ENCODE measurements around the gene CHMP3.

The CHMP3 gene

DNA sequence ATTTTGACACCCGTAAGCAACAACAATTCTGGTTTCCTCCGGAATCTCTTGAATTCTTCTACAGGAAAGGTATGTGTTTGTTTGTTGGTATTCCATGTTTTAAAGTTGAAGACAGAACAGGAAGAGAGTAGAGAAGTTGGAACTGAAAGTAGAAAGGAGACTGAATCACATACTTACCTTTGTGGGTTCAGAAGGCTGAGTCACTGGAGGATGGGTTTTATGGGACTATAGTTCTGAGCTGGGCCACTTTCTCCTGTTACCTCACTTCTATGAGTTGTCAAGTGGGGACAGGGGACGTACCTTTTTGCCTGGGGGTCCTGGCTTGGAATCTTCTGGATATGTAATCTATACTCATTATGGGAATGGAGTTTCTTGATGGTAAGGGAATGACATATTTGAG, 81.2 kb downstream of the CHMP3 start:
- Histone ChIP-seq H3K4me3 (ENCODE audit: low read length in 2 of 2) (no peak overlapping the region), H3K9ac (ENCODE audit: low read depth, low read length, poor library complexity) (no peak overlapping the region), H2AK5ac (ENCODE audit: low read depth, low read length) (no peak overlapping the region), H3K27me3 (ENCODE audit: control insufficient read depth in 3 of 3, insufficient read depth in 3 of 3, low read depth in 1 of 3, low read length in 3 of 3) (no peaks in the 10 kb centered on the region), H3K4me2 (ENCODE audit: insufficient read depth, low read length, poor library complexity, severe bottlenecking) (no peak overlapping the region), H3K36me3 (replicated peaks in 1 of 2; ENCODE audit: control insufficient read depth in 2 of 2, insufficient read depth in 2 of 2, low read length in 2 of 2) (peaks cover 38 to 100% of the 10 kb centered on the region in 2 donors), H3K27ac (replicated peaks; ENCODE audit: low read length) (no peak overlapping the region), H2BK12ac (ENCODE audit: low read length) (no peak overlapping the region), H3K4me1 (ENCODE audit: control insufficient read depth in 2 of 2, insufficient read depth in 1 of 2, low read depth in 1 of 2, low read length in 2 of 2) (no peaks in the 10 kb centered on the region), H3K23ac (ENCODE audit: low read depth, low read length, poor library complexity) (no peak overlapping the region), H3K14ac (ENCODE audit: low read length) (no peak overlapping the region), H2BK120ac (ENCODE audit: low read depth, low read length) (no peak overlapping the region), H3K9me3 (replicated peaks in 1 of 2; ENCODE audit: control insufficient read depth in 2 of 2, insufficient read depth in 1 of 2, low read depth in 1 of 2, low read length in 2 of 2) (no peaks in the 10 kb centered on the region), H2BK15ac (ENCODE audit: low read length) (no peak overlapping the region), H3K18ac (ENCODE audit: low read length) (no peak overlapping the region), H2AFZ (ENCODE audit: low read length) (no peak overlapping the region), H3K4ac (ENCODE audit: low read length) (no peak overlapping the region), H4K91ac (ENCODE audit: low read depth, low read length, poor library complexity) (no peak overlapping the region), H3K79me1 (ENCODE audit: low read depth, low read length) (no peaks in the 10 kb centered on the region), H2BK5ac (ENCODE audit: low read length) (no peak overlapping the region), H4K8ac (ENCODE audit: low read depth, low read length) (no peak overlapping the region)
- DNase-seq (ENCODE audit: low spot score), result no peak
- no CpG with 5 or more reads among the region's 3 CpGs for WGBS, 2 donors (ENCODE audit: extremely low coverage in 2 of 2, insufficient read length in 2 of 2, insufficient replicate concordance in 1 of 2)

DNA sequence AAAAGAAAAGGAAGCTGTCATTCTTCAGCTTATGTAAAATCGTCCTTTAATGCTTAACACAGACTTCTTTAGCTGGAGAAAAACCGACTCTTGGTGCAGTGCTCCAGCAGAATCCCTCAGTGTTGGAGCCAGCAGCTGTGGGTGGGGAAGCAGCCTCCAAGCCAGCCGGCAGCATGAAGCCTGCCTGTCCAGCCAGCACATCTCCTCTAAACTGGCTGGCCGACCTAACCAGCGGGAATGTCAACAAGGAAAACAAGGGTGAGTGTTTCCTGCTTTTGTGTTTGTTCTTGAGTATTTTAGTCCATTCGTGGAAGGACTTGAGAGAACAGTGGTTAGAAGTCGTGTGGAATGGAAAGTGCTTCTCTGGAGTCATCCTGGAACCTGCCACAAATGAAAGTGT, 83.1 kb downstream of the CHMP3 start:
- H2BK120ac ChIP-seq (ENCODE audit: low read depth, low read length), result no peak overlapping the region
- no peak for DNase-seq (ENCODE audit: low spot score)
- no peak overlapping the region for H4K8ac ChIP-seq (ENCODE audit: low read depth, low read length)
- H3K36me3 ChIP-seq (replicated peaks in 1 of 2; ENCODE audit: control insufficient read depth in 2 of 2, insufficient read depth in 2 of 2, low read length in 2 of 2), result peaks cover 34 to 100% of the 10 kb centered on the region in 2 donors
- no peak overlapping the region for H3K18ac ChIP-seq (ENCODE audit: low read length)
- H3K23ac ChIP-seq (ENCODE audit: low read depth, low read length, poor library complexity), result no peak overlapping the region
- WGBS, 2 donors (ENCODE audit: extremely low coverage in 2 of 2, insufficient read length in 2 of 2, insufficient replicate concordance in 1 of 2), result no CpG with 5 or more reads among the region's 7 CpGs
- H3K9ac ChIP-seq (ENCODE audit: low read depth, low read length, poor library complexity), result no peak overlapping the region
- H2BK5ac ChIP-seq (ENCODE audit: low read length), result no peak overlapping the region
- no peak overlapping the region for H3K4me3 ChIP-seq (ENCODE audit: low read length in 2 of 2)
- H3K4ac ChIP-seq (ENCODE audit: low read length), result no peak overlapping the region
- no peak overlapping the region for H3K14ac ChIP-seq (ENCODE audit: low read length)
- H2BK15ac ChIP-seq (ENCODE audit: low read length), result no peak overlapping the region
- no peak overlapping the region for H2AFZ ChIP-seq (ENCODE audit: low read length)
- H3K27ac ChIP-seq (replicated peaks; ENCODE audit: low read length), result no peak overlapping the region
- H3K4me2 ChIP-seq (ENCODE audit: insufficient read depth, low read length, poor library complexity, severe bottlenecking), result no peak overlapping the region
- H4K91ac ChIP-seq (ENCODE audit: low read depth, low read length, poor library complexity), result no peak overlapping the region
- no peaks in the 10 kb centered on the region for H3K27me3 ChIP-seq (ENCODE audit: control insufficient read depth in 3 of 3, insufficient read depth in 3 of 3, low read depth in 1 of 3, low read length in 3 of 3)
- no peak overlapping the region for H2AK5ac ChIP-seq (ENCODE audit: low read depth, low read length)
- no peak overlapping the region for H2BK12ac ChIP-seq (ENCODE audit: low read length)
- no peaks in the 10 kb centered on the region for H3K4me1 ChIP-seq (ENCODE audit: control insufficient read depth in 2 of 2, insufficient read depth in 1 of 2, low read depth in 1 of 2, low read length in 2 of 2)
- H3K79me1 ChIP-seq (ENCODE audit: low read depth, low read length), result no peaks in the 10 kb centered on the region
- H3K9me3 ChIP-seq (replicated peaks in 1 of 2; ENCODE audit: control insufficient read depth in 2 of 2, insufficient read depth in 1 of 2, low read depth in 1 of 2, low read length in 2 of 2), result no peaks in the 10 kb centered on the region

DNA sequence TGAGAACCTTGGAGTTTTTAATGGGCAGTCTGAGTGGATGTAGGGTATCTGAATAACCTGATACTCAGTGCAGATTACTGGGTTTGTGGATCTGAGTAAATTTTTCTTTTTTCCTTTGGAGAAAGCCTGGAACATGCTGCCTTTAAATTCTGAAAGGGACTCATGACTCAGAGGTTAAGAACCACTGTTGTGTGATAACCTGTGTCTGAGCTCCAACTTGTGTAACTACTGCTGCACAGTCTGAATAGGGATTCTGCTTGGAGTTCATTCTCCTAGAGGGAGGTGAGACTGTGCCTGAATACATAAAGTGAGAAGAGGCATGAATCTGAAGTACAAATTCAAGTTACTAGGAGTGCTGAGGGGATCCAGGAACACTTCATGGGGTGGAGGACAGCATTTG, 85.9 kb downstream of the CHMP3 start:
- Histone ChIP-seq H3K18ac (ENCODE audit: low read length) (no peak overlapping the region), H2BK5ac (ENCODE audit: low read length) (no peak overlapping the region), H3K14ac (ENCODE audit: low read length) (no peak overlapping the region), H3K23ac (ENCODE audit: low read depth, low read length, poor library complexity) (no peak overlapping the region), H3K27me3 (ENCODE audit: control insufficient read depth in 3 of 3, insufficient read depth in 3 of 3, low read depth in 1 of 3, low read length in 3 of 3) (no peaks in the 10 kb centered on the region), H3K4me2 (ENCODE audit: insufficient read depth, low read length, poor library complexity, severe bottlenecking) (no peak overlapping the region), H2BK15ac (ENCODE audit: low read length) (no peak overlapping the region), H2AK5ac (ENCODE audit: low read depth, low read length) (no peak overlapping the region), H3K27ac (replicated peaks; ENCODE audit: low read length) (no peak overlapping the region), H3K36me3 (replicated peaks in 1 of 2; ENCODE audit: control insufficient read depth in 2 of 2, insufficient read depth in 2 of 2, low read length in 2 of 2) (peaks cover 21 to 99% of the 10 kb centered on the region in 2 donors), H2BK120ac (ENCODE audit: low read depth, low read length) (no peak overlapping the region), H4K8ac (ENCODE audit: low read depth, low read length) (no peak overlapping the region), H2BK12ac (ENCODE audit: low read length) (no peak overlapping the region), H3K9ac (ENCODE audit: low read depth, low read length, poor library complexity) (no peak overlapping the region), H3K4me1 (ENCODE audit: control insufficient read depth in 2 of 2, insufficient read depth in 1 of 2, low read depth in 1 of 2, low read length in 2 of 2) (no peaks in the 10 kb centered on the region), H3K9me3 (replicated peaks in 1 of 2; ENCODE audit: control insufficient read depth in 2 of 2, insufficient read depth in 1 of 2, low read depth in 1 of 2, low read length in 2 of 2) (no peaks in the 10 kb centered on the region), H3K4ac (ENCODE audit: low read length) (no peak overlapping the region), H3K4me3 (ENCODE audit: low read length in 2 of 2) (no peak overlapping the region), H2AFZ (ENCODE audit: low read length) (no peak overlapping the region), H3K79me1 (ENCODE audit: low read depth, low read length) (no peaks in the 10 kb centered on the region), H4K91ac (ENCODE audit: low read depth, low read length, poor library complexity) (no peak overlapping the region)
- no peak for DNase-seq (ENCODE audit: low spot score)

GRCh38 chr2:86476918-86477317, 86.3 kb downstream of the CHMP3 start:
- H3K23ac ChIP-seq (ENCODE audit: low read depth, low read length, poor library complexity), result no peak overlapping the region
- no peak overlapping the region for H4K91ac ChIP-seq (ENCODE audit: low read depth, low read length, poor library complexity)
- H2BK15ac ChIP-seq (ENCODE audit: low read length), result no peak overlapping the region
- no peak overlapping the region for H4K8ac ChIP-seq (ENCODE audit: low read depth, low read length)
- no peak overlapping the region for H2BK12ac ChIP-seq (ENCODE audit: low read length)
- no peak overlapping the region for H2AK5ac ChIP-seq (ENCODE audit: low read depth, low read length)
- H3K9me3 ChIP-seq (replicated peaks in 1 of 2; ENCODE audit: control insufficient read depth in 2 of 2, insufficient read depth in 1 of 2, low read depth in 1 of 2, low read length in 2 of 2), result no peaks in the 10 kb centered on the region
- no peak overlapping the region for H3K14ac ChIP-seq (ENCODE audit: low read length)
- peaks cover 21 to 99% of the 10 kb centered on the region in 2 donors for H3K36me3 ChIP-seq (replicated peaks in 1 of 2; ENCODE audit: control insufficient read depth in 2 of 2, insufficient read depth in 2 of 2, low read length in 2 of 2)
- no peak overlapping the region for H3K4ac ChIP-seq (ENCODE audit: low read length)
- WGBS, 2 donors (ENCODE audit: extremely low coverage in 2 of 2, insufficient read length in 2 of 2, insufficient replicate concordance in 1 of 2), result no CpG with 5 or more reads among the region's 3 CpGs
- no peak overlapping the region for H3K9ac ChIP-seq (ENCODE audit: low read depth, low read length, poor library complexity)
- no peaks in the 10 kb centered on the region for H3K79me1 ChIP-seq (ENCODE audit: low read depth, low read length)
- H3K4me2 ChIP-seq (ENCODE audit: insufficient read depth, low read length, poor library complexity, severe bottlenecking), result no peak overlapping the region
- no peak overlapping the region for H3K4me3 ChIP-seq (ENCODE audit: low read length in 2 of 2)
- no peaks in the 10 kb centered on the region for H3K27me3 ChIP-seq (ENCODE audit: control insufficient read depth in 3 of 3, insufficient read depth in 3 of 3, low read depth in 1 of 3, low read length in 3 of 3)
- no peak overlapping the region for H3K27ac ChIP-seq (replicated peaks; ENCODE audit: low read length)
- H3K4me1 ChIP-seq (ENCODE audit: control insufficient read depth in 2 of 2, insufficient read depth in 1 of 2, low read depth in 1 of 2, low read length in 2 of 2), result no peaks in the 10 kb centered on the region
- no peak overlapping the region for H2AFZ ChIP-seq (ENCODE audit: low read length)
- no peak for DNase-seq (ENCODE audit: low spot score)
- no peak overlapping the region for H2BK120ac ChIP-seq (ENCODE audit: low read depth, low read length)
- H3K18ac ChIP-seq (ENCODE audit: low read length), result no peak overlapping the region
- no peak overlapping the region for H2BK5ac ChIP-seq (ENCODE audit: low read length)
